Muscle of back (tissue), 11 donors: ENCODE measurements around the gene SERPINB7. TPM values are rescaled to one million over a fixed set of nuclear protein-coding genes. Genes with fewer than 3 reads are reported as not detected.

Experiments
- DNase-seq, 3 donors: peaks; one replicate each; pipeline versions ENCODE4 v3.0.0 to v3.0.0-alpha.2; 2013
- polyA plus RNA-seq, 10 donors: library from polyadenylated mRNA; unstranded; fragments of 120-200 nt; gene quantifications; one replicate each; pipeline ENCODE4 v1.2.1, GENCODE V29; 2013; ENCODE audit not compliant: insufficient read length in 10 of 10

SERPINB7 gene
- polyA plus RNA-seq, 10 donors, result 2.1 to 7.3 TPM; not detected in 8

GRCh38 chr18:63844254-63844653, 69.0 kb downstream of the SERPINB7 start:
- peak in 2 of 3 donors; percentile 16 to 48 for DNase-seq

DNA sequence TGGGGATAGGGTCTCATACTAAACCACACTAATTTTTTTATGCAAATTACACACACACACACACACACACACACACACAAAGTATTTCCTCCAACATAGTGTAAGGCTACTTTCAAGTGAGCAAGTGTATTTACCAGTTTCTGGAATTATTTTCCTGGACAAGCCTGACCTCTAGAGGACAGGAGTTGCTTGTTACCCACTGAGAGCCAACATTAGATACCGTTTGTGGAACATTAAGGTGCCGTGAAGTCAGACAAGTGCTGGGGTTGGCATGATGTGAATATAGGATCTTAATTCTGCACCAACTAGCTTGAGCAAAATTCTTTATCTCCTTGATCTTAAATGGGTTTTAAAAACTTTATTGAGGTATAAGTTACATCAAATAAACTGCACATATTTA, 72.9 kb downstream of the SERPINB7 start:
- DNase-seq, result peak; percentile 22 to 44 (median 41)

GRCh38 chr18:63850020-63850419, 74.8 kb downstream of the SERPINB7 start:
- no peak for DNase-seq

DNA sequence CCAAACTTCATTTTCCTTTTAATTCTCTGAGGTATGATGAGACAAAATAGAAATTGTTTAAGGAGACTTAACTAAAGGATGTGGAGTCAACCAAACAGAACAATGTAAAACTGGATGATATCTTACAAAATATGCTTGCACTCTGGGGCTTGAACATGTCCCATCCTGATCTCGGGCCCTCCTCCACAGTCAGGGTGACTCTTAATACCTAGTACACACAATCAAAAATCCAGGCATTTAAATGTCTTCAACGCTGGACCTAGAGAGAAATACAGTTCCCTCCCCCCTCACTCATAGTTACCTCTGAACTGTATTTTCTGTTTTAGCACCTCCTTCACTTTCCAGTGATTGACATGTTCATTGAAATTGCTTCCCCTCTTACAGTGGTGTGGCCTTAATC, 75.4 kb downstream of the SERPINB7 start:
- no peak for DNase-seq

Other genes with a start within 250 kb of the SERPINB7 start
- gene SERPINB12, start 233.0 kb upstream of the SERPINB7 start, polyA plus RNA-seq, result 1 to 10 TPM in 1 of 10 donors, under 1 TPM in 9; 0.35 to 1.8 (median 0.57) TPM
- gene SERPINB13, start 188.1 kb upstream of the SERPINB7 start, polyA plus RNA-seq, result 1 to 10 TPM in 2 of 10 donors, under 1 TPM in 1, not detected in 7; 0.08 to 4.6 (median 4.0) TPM
- 1 to 10 TPM in 1 of 10 donors, under 1 TPM in 1, not detected in 8; 0.18 to 3.9 TPM for gene SERPINB4, start 131.2 kb upstream of the SERPINB7 start, polyA plus RNA-seq
- gene SERPINB3, start 113.5 kb upstream of the SERPINB7 start, polyA plus RNA-seq, result 1 to 10 TPM in 1 of 10 donors, under 1 TPM in 1, not detected in 8; 0.57 to 4.3 TPM
- not detected for gene SERPINB11, start 72.5 kb upstream of the SERPINB7 start, polyA plus RNA-seq
- gene SERPINB2, start 112.3 kb downstream of the SERPINB7 start, polyA plus RNA-seq, result 10 to 100 TPM in 1 of 10 donors, 1 to 10 TPM in 1, under 1 TPM in 5, not detected in 3; 0.13 to 14.1 (median 0.23) TPM
- gene SERPINB10, start 132.5 kb downstream of the SERPINB7 start, polyA plus RNA-seq, result 1 to 10 TPM in 1 of 10 donors, under 1 TPM in 4, not detected in 5; 0.09 to 1.5 (median 0.24) TPM
- 1 to 10 TPM in 1 of 10 donors, under 1 TPM in 3, not detected in 6; 0.09 to 1.5 (median 0.50) TPM for gene HMSD, start 173.9 kb downstream of the SERPINB7 start, polyA plus RNA-seq
- 1 to 10 TPM; 1.3 to 3.2 (median 2.0) TPM for gene SERPINB8, start 194.7 kb downstream of the SERPINB7 start, polyA plus RNA-seq